ENCODE measurements around the gene MYO1E. TPM values are rescaled to one million over a fixed set of nuclear protein-coding genes. Genes with fewer than 3 reads are reported as not detected.

MYO1E gene
- total and polyA plus RNA-seq, 2 of the 8 experiments (the other 6 are each of a cell fraction or from before 2014, with no cell fraction given), result 19.6 to 142 TPM

- Histone ChIP-seq H4K8ac (ENCODE audit: extremely low read depth, insufficient read depth, low read length) (no peak overlapping the region), H3K4me3 (ENCODE audit: extremely low read depth in 1 of 4, insufficient read depth in 2 of 4, low read depth in 3 of 4, low read length in 4 of 4) (no peak overlapping the region), H3K4me2 (ENCODE audit: insufficient read depth in 1 of 2, low read depth in 2 of 2, low read length in 2 of 2) (no peak overlapping the region), H4K5ac (ENCODE audit: insufficient read length, low read depth, low read length) (no peak overlapping the region), H4K91ac (replicated peaks; ENCODE audit: insufficient read length, low read length) (no peak overlapping the region), H3K36me3 (ENCODE audit: control insufficient read depth in 2 of 4, insufficient read depth in 4 of 4, low read length in 3 of 4) (peaks cover 5 to 32% (median 19%) of the 10 kb centered on the region in 4 experiments), H3K79me2 (ENCODE audit: control insufficient read depth in 1 of 2, insufficient read depth in 2 of 2, low read length in 2 of 2) (0 out of 4 replicates have a peak, but pooled peaks cover 0 to under 1% of the 10 kb centered on the region in 2 experiments), H3K18ac (ENCODE audit: extremely low read depth, low read length) (no peak overlapping the region), H3K4ac (replicated peaks; ENCODE audit: insufficient read length, low read depth, low read length) (no peak overlapping the region), H3K14ac (ENCODE audit: insufficient read length) (no peak overlapping the region), H2AK5ac (ENCODE audit: low read depth, low read length) (no peak overlapping the region), H3K79me1 (ENCODE audit: low read depth, low read length) (0 out of 2 replicates have a peak, but pooled peaks cover 3% of the 10 kb centered on the region), H2BK5ac (ENCODE audit: low read depth, low read length) (no peak overlapping the region), H3K27ac (ENCODE audit: low read depth, low read length) (no peak overlapping the region), H3K4me1 (replicated peaks in 1 of 4; ENCODE audit: control insufficient read depth in 3 of 4, insufficient read depth in 4 of 4, low read length in 3 of 4) (no peaks in the 10 kb centered on the region), H2BK120ac (replicated peaks; ENCODE audit: low read depth, low read length) (no peak overlapping the region), H3K9me3 (ENCODE audit: insufficient read depth in 2 of 2, low read depth in 1 of 2, low read length in 1 of 2) (no peaks in the 10 kb centered on the region), H3K56ac (replicated peaks; ENCODE audit: insufficient read length, low read depth, low read length) (no peak overlapping the region), H2BK12ac (ENCODE audit: low read depth, low read length) (no peak overlapping the region), H2BK15ac (ENCODE audit: low read length) (no peak overlapping the region), H3K23me2 (ENCODE audit: low read depth, low read length) (no peaks in the 10 kb centered on the region; the same call in 1 of the 2 replicates), H2AFZ (ENCODE audit: low read length) (no peak overlapping the region), H2BK20ac (ENCODE audit: low read length) (no peak overlapping the region), H3K23ac (ENCODE audit: insufficient read length) (no peak overlapping the region), H3K27me3 (replicated peaks in 1 of 4; ENCODE audit: control insufficient read depth in 3 of 4, extremely low read depth in 1 of 4, insufficient read depth in 3 of 4, low read length in 3 of 4) (no peaks in the 10 kb centered on the region), H4K20me1 (replicated peaks in 1 of 2; ENCODE audit: control insufficient read depth in 1 of 2, insufficient read depth in 2 of 2, low read length in 2 of 2) (peaks cover 0 to 3% of the 10 kb centered on the region in 2 experiments), H3K9ac (replicated peaks in 1 of 4; ENCODE audit: extremely low read depth in 1 of 4, low read depth in 3 of 4, low read length in 3 of 4) (no peak overlapping the region)
- 91% methylated on average over 9 of the region's 9 CpGs; no CpG with 5 or more reads in 1 of the 2 experiments for WGBS, 2 experiments (ENCODE audit: extremely low coverage in 1 of 2, insufficient coverage in 1 of 2, insufficient read length in 1 of 2, insufficient replicate concordance in 2 of 2, low coverage in 1 of 2, low lambda C conversion rate in 2 of 2, missing lambda C conversion rate in 1 of 2)
- POLR2A ChIA-PET (ENCODE audit: partially characterized antibody), result interaction anchor here (0.7 kb wide), 1 partner anchor 10 kb away, joined by 5 read pairs; no protein-coding TSS in a partner anchor
- no peak for FAIRE-seq
- CTCF ChIA-PET (ENCODE audit: partially characterized antibody), result interaction anchor here (0.8 to 1.0 kb wide), 2 partner anchors 30 to 38 kb away, joined by 3 read pairs; no protein-coding TSS in a partner anchor
- no peak for DNase-seq (ENCODE audit: low read depth in 1 of 2, low spot score in 2 of 2)
Observed at GRCh38 chr15:59140422-59141226, 232.0 kb downstream of the MYO1E start.
